ENCODE measurements around the gene FTHL17.

The FTHL17 gene

DNA sequence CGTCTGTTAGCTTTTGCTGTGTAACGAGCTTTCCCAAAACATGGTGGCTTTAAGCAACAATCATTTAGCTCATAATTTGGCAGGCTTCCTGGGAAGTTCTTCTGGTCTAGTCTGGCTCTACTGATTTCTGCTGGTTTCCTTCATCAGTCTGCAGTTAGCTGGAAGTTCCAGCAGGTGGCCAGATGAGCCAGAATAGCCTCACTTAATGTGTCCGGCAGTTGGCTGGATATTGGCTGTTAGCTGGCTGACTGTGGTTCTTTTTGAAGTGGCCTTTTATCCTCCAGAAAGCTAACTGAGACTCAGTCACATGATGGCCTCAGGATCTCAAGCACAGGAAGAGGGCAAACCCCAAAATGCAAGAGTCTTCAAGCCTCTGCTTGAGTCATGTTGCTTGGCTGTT, 34.9 kb downstream of the FTHL17 start:
- DNase-seq, result peak; percentile 36

DNA sequence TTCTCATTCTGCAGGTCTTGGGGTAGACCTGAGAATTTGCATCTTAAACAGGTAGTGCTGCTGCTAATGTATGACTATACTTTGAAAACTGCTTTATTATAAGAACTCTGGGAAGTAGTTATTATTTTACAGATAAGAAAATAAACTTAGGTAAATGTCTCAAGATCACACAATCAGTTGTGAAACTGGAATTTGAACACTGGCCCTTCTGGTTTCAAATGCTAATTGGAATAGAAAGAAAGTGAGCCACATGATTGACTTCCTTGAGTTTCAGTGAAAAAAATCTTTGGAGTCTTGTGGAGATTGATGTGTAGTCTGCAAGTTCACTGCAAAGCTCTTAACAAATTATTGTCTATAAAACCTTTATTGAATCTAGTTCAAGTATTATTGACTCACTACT, 44.5 kb downstream of the FTHL17 start:
- no peak for DNase-seq

DNA sequence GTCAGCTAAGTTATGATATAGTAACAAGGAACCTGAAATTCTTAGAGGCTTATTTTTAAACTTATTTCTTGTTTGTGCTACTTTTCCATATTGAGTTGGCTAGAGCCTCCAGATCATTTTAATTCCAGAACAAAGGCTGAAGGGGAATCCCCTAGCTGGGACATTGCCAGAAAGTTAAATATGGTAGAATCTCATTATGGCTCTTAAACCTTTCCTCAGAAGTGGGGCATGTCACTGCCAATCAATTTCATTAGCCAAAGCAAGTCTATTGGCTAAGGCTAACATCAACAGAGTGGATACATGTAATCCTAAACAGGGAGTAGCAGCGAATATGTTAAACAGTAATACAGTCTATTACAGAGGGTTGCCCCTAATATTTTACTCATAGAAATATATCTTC, 47.0 kb downstream of the FTHL17 start:
- DNase-seq, result no peak

DNA sequence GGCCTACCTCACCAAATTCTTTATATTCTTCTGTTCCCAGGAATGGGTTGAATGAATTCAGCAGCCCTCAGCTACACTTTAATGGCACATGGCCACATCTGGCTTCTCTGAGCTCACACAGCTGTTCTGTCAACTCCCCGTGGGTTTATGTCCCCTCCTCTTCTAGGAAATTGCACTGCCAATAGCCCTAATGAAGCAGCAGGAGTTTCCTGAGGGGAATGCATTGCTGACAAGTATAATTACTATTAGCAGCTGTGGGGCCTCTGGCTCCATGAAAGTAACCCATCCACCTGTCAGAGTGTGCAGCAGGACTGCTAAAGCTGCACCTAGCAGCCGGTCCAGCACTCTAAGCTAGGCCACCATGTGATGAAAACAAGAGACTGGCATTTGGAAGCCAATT, 50.3 kb downstream of the FTHL17 start:
- no peak for DNase-seq
